ENCODE measurements around the gene SRP14. TPM values are rescaled to one million over a fixed set of nuclear protein-coding genes. Genes with fewer than 3 reads are reported as not detected.

Gene SRP14
- total and polyA plus RNA-seq, 9 of the 15 experiments (the other 6 are each of a cell fraction or from before 2014, with no cell fraction given): 161 to 1,097 (median 402) TPM

DNA sequence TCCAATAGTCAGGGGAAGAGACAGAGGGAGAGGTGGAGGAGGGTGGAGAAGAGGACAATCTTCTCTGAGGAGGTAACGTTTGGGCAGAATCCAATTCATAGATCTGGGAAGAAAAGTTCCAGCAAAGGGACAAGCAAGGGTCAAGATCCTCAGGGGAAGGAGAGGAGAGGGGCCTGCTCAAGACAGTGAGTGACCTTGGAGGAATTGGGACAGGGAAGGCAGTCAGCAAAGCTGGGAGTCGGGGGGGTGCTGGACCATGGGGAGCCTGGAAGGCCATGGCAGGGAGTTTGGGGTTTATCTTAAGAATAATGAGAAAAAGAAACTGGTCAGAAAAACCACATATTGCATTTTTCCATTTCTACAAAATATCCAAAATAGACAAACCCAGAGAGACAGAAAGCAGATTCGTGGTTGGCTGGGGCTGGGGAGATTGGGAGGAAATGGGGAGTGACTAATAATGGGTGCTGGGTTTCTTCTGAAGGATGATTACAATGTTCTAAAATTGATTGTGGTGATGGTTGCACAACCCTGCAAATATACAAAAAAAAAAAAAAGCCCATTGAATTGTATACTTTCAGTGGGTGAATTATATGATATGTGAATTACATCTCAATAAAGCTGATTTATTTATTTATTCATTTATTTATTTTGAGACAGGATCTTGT, 19.6 kb upstream of the SRP14 start (continued):
- TF ChIP-seq, protein P1, sequence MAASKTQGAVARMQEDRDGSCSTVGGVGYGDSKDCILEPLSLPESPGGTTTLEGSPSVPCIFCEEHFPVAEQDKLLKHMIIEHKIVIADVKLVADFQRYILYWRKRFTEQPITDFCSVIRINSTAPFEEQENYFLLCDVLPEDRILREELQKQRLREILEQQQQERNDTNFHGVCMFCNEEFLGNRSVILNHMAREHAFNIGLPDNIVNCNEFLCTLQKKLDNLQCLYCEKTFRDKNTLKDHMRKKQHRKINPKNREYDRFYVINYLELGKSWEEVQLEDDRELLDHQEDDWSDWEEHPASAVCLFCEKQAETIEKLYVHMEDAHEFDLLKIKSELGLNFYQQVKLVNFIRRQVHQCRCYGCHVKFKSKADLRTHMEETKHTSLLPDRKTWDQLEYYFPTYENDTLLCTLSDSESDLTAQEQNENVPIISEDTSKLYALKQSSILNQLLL (CRISPR knock-in tag; IDR thresholded peaks at IDR 0.05; ENCODE audit: borderline replicate concordance): no peak
- no peak for TF ChIP-seq EP400 (IDR thresholded peaks at IDR 0.05)
- no peak for TF ChIP-seq ZNF436 (CRISPR knock-in tag; IDR thresholded peaks at IDR 0.05)
- TF ChIP-seq ZNF778 (CRISPR knock-in tag; IDR thresholded peaks at IDR 0.05): no peak
- TF ChIP-seq POLR3G (IDR thresholded peaks at IDR 0.05; ENCODE audit: extremely low read depth, insufficient read length, insufficient replicate concordance): no peak
- TF ChIP-seq POLR2AphosphoS5 (IDR thresholded peaks at IDR 0.05; ENCODE audit: control insufficient read depth, insufficient read depth, low read depth, low read length): no peak

DNA sequence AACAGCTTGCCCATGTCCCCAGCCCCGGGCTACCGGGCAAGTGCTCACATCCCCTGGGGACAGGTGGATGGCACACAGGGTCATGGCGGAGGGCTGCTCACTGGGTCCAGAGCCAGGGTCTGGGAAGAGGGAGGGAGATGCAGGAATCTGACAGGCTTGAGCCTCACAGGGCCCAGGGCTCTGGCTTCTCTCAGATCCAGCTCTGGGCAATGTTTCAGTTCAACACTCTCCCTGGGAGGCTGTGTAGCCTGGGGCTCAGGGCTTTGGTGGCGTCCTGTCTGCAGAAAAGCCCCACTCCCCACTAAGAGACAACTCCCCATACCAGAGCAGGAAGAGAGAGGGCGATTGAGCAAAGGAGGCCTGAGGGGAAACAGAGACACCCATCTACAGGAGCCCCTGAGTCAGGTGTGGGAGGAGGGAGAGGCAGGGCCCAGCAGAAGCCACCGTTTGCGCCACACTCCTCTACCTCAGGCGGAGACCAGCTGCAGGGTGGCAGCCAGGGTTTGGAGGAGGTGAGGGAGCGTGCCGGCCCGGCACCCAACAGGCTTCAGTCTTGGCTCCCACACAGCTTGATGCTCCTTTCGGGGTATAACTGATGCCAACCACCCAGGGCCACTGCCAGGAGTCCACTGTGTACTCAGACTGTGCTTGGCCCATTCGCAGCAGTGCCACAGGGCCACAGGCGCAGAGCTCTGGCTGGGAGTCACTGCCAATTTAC, 16.8 kb upstream of the SRP14 start:
- no peak overlapping the region for H3K4me2 ChIP-seq (ENCODE audit: insufficient read depth, low read length)
- no peaks in the 10 kb centered on the region; the same call in 1 of the 2 replicates for H4K20me1 ChIP-seq (replicated peaks; ENCODE audit: control insufficient read depth, insufficient read depth, low read length)
- WGBS (ENCODE audit: insufficient coverage, low coverage, missing lambda C conversion rate): 66% methylated on average over 13 of the region's 14 CpGs
- CTCF ChIA-PET (ENCODE audit: low intra/inter-chr PET ratio): no interaction called here
- no peaks in the 10 kb centered on the region for H3K27me3 ChIP-seq (ENCODE audit: control insufficient read depth in 2 of 2, insufficient read depth in 2 of 2, low read length in 2 of 2)
- ATAC-seq (no peak), DNase-seq (ENCODE audit: extremely low read depth in 1 of 4, low spot score in 3 of 4) (no peak), FAIRE-seq (no peak)
- intact Hi-C loops (cut with micrococcal nuclease) (no loop called here), in situ Hi-C loops (cut with MboI) (loop anchor here (10.0 kb wide), 1 partner anchor 369 kb away; no protein-coding TSS in a partner anchor)
- peaks cover 0 to 7% of the 10 kb centered on the region in 2 experiments; a peak in 3 of 5 replicates for H3K4me1 ChIP-seq (replicated peaks in 1 of 2; ENCODE audit: control insufficient read depth in 2 of 2, insufficient read depth in 2 of 2, low read length in 2 of 2)
- no peaks in the 10 kb centered on the region for H3K79me2 ChIP-seq (ENCODE audit: control insufficient read depth, insufficient read depth, low read length)
- no peaks in the 10 kb centered on the region for H3K36me3 ChIP-seq (ENCODE audit: control insufficient read depth, insufficient read depth, low read length)
- no peaks in the 10 kb centered on the region for H3K9me1 ChIP-seq (ENCODE audit: control insufficient read depth, insufficient read depth, low read length)
- no peak for TF ChIP-seq SMAD2 (IDR thresholded peaks at IDR 0.05; ENCODE audit: low read depth, low read length)
- H3K27ac ChIP-seq (ENCODE audit: extremely low read depth, low read depth, low read length): no peak overlapping the region
- H3K9me3 ChIP-seq (replicated peaks; ENCODE audit: control insufficient read depth, insufficient read depth, low read depth, low read length): no peaks in the 10 kb centered on the region
- H3K4me3 ChIP-seq: no peak overlapping the region
- POLR2A ChIA-PET: interaction anchor here (0.6 to 1.6 kb wide), 5 partner anchors 11 to 1335 kb away, joined by 3 to 6 read pairs (median 3); no protein-coding TSS in a partner anchor
- no TSS peak for BruUV-seq (replicated peaks)
- no peak overlapping the region for H2AFZ ChIP-seq (ENCODE audit: low read depth, low read length)
- peak overlapping the region in 1 of 2 experiments; percentile 79; a peak in 2 of 4 replicates for H3K9ac ChIP-seq (ENCODE audit: insufficient read depth in 1 of 2, low read depth in 2 of 2, low read length in 2 of 2)

Measured in K562 (cell line).